Keratinocyte (primary cell): ENCODE data around the gene HHIPL1. TPM values are rescaled to one million over a fixed set of nuclear protein-coding genes. Genes with fewer than 3 reads are reported as not detected.
"Not testable (repeated sequence)": the region's sequence is repeated elsewhere in the genome, so short reads cannot be mapped to it uniquely, and the experiment has no call there.

Source experiments
- DNase-seq: peaks from one replicate; pipeline ENCODE4 v3.0.0-alpha.2; 2011; ENCODE audit warnings: low read depth, missing footprints, low spot score
- FAIRE-seq: peaks from 2 replicates; lab custom pipeline; 2011; peaks lifted over from hg19 to GRCh38; lab: Jason Lieb, UNC
- H2AFZ ChIP-seq: 2 replicates; pipeline ENCODE4 v1.6.0; 2012; ENCODE audit warnings: low read length, control low read depth, inconsistent platforms; ENCODE audit not compliant: control insufficient read depth
- H3K27ac ChIP-seq: 2 replicates; pipeline ENCODE4 v1.5.1; 2011; ENCODE audit warnings: low read length; ENCODE audit not compliant: control insufficient read depth, insufficient read depth
- H3K27me3 ChIP-seq: 3 replicates; pipeline ENCODE4 v1.6.0; 2011; ENCODE audit warnings: low read length; ENCODE audit not compliant: control insufficient read depth, insufficient read depth; ENCODE audit errors: extremely low read depth
- H3K36me3 ChIP-seq, 2 experiments: 2 replicates in 1 of 2; 3 replicates in 1 of 2; pipeline ENCODE4 v1.5.1; 2011; ENCODE audit warnings: low read length in 2 of 2, mild to moderate bottlenecking in 1 of 2; ENCODE audit not compliant: control insufficient read depth in 2 of 2, insufficient read depth in 2 of 2; ENCODE audit errors: extremely low read depth in 1 of 2
- H3K4me1 ChIP-seq: 3 replicates; pipeline ENCODE4 v1.5.1; 2011; ENCODE audit warnings: low read length; ENCODE audit not compliant: control insufficient read depth, insufficient read depth; ENCODE audit errors: extremely low read depth
- H3K4me2 ChIP-seq: 3 replicates; pipeline ENCODE4 v1.6.0; 2011; ENCODE audit warnings: low read depth, low read length; ENCODE audit not compliant: control insufficient read depth, insufficient read depth; ENCODE audit errors: extremely low read depth
- H3K4me3 ChIP-seq, 3 experiments: fragments of 200-600 bp in 1 of 3; sonication (generic) in 1 of 3; 2 replicates in 2 of 3; 3 replicates in 1 of 3; pipeline ENCODE4 v1.5.1; 2011 to 2016; ENCODE audit warnings: low read length in 3 of 3, mild to moderate bottlenecking in 3 of 3, control low read depth in 2 of 3, inconsistent platforms in 1 of 3, low read depth in 1 of 3, mixed read lengths in 1 of 3, mixed run types in 1 of 3, moderate library complexity in 1 of 3; ENCODE audit not compliant: control insufficient read depth in 2 of 3, insufficient read depth in 2 of 3; ENCODE audit errors: extremely low read depth in 1 of 3
- H3K79me2 ChIP-seq: 2 replicates; pipeline ENCODE4 v1.6.0; 2012; ENCODE audit warnings: low read length; ENCODE audit not compliant: control insufficient read depth, insufficient read depth
- H3K9ac ChIP-seq: 3 replicates; pipeline ENCODE4 v1.6.0; 2011; ENCODE audit warnings: low read length; ENCODE audit not compliant: control insufficient read depth, insufficient read depth; ENCODE audit errors: extremely low read depth
- H3K9me1 ChIP-seq: 3 replicates; pipeline ENCODE4 v1.6.0; 2011; ENCODE audit warnings: low read length; ENCODE audit not compliant: control insufficient read depth, insufficient read depth; ENCODE audit errors: extremely low read depth
- H3K9me3 ChIP-seq: 2 replicates; pipeline ENCODE4 v1.5.1; 2012; ENCODE audit warnings: low read depth, low read length; ENCODE audit not compliant: control insufficient read depth
- H4K20me1 ChIP-seq: 3 replicates; pipeline ENCODE4 v1.6.0; 2011; ENCODE audit warnings: low read length; ENCODE audit not compliant: control insufficient read depth, insufficient read depth; ENCODE audit errors: extremely low read depth
- CTCF ChIP-seq, 3 experiments: IDR thresholded peaks in 1 of 3; conservative IDR thresholded peaks in 1 of 3; optimal IDR thresholded peaks in 1 of 3; 2 replicates in 2 of 3; 3 replicates in 1 of 3; pipeline versions ENCODE3 to v1.5.1; 2011; ENCODE audit warnings: low read length in 3 of 3, mild to moderate bottlenecking in 3 of 3, moderate library complexity in 2 of 3, control low read depth in 1 of 3, inconsistent platforms in 1 of 3; ENCODE audit not compliant: insufficient read depth in 2 of 3; ENCODE audit errors: extremely low read depth in 1 of 3
- EZH2 ChIP-seq: IDR thresholded peaks from one replicate; pipeline ENCODE4 v1.6.1; 2012; ENCODE audit warnings: inconsistent platforms, mild to moderate bottlenecking, low read length, moderate library complexity
- dilution Hi-C: fragments of 300-500 bp; cut with MboI; formaldehyde crosslinking; loops from one replicate; pipeline ENCODE4 v1.7.0; 2020; ENCODE audit warnings: low sequenced_read_pairs; ENCODE audit not compliant: extremely low pct_ligation_motif_present
- polyA plus RNA-seq, 5 experiments: library from polyadenylated mRNA; depleted of rRNA in 3 of 5; stranded (reverse) in 3 of 5; stranded (forward) in 1 of 5; unstranded in 1 of 5; fragments of >200 nt; gene quantifications; 1 replicate in 1 of 5; 2 replicates in 3 of 5; 3 replicates in 1 of 5; pipeline versions ENCODE4 v1.2.1 to v1.2.3, GENCODE V29; 2011 to 2012; ENCODE audit warnings: missing spikeins in 2 of 5, low read depth in 1 of 5, low replicate concordance in 1 of 5

HHIPL1 gene
- polyA plus RNA-seq, 1 donor (not counting 4 experiments of a cell fraction or from before 2014, with no cell fraction given): 0.08 TPM

GRCh38 chr14:99637624-99638023 is 7.3 kb upstream of the HHIPL1 start:
- no peak overlapping the region for H2AFZ ChIP-seq
- TF ChIP-seq CTCF (optimal IDR thresholded peaks at IDR 0.05 in 1 of 3, IDR thresholded peaks at IDR 0.05 in 1 of 3, conservative IDR thresholded peaks at IDR 0.05 in 1 of 3; ENCODE audit: extremely low read depth in 1 of 3, insufficient read depth in 2 of 3, low read length in 3 of 3): no peak
- TF ChIP-seq EZH2: no peak
- FAIRE-seq (no peak), DNase-seq (no peak)
- H3K4me3 ChIP-seq: no peak overlapping the region
- no peak overlapping the region for H3K27ac ChIP-seq
- no peaks in the 10 kb centered on the region for H4K20me1 ChIP-seq
- no peaks in the 10 kb centered on the region for H3K79me2 ChIP-seq
- H3K9me3 ChIP-seq: no peaks in the 10 kb centered on the region
- H3K9ac ChIP-seq: no peak overlapping the region
- H3K36me3 ChIP-seq: no peaks in the 10 kb centered on the region
- H3K4me2 ChIP-seq: no peak overlapping the region
- dilution Hi-C loops: no loop called here
- no peaks in the 10 kb centered on the region for H3K9me1 ChIP-seq
- H3K27me3 ChIP-seq: peaks cover 6% of the 10 kb centered on the region
- H3K4me1 ChIP-seq: no peaks in the 10 kb centered on the region

GRCh38 chr14:99642771-99643170 is 2.2 kb upstream of the HHIPL1 start:
- H3K79me2 ChIP-seq, DNase-seq, H3K36me3 ChIP-seq, FAIRE-seq, dilution Hi-C loops, H4K20me1 ChIP-seq, H3K4me3 ChIP-seq, H3K4me1 ChIP-seq, H2AFZ ChIP-seq, H3K9ac ChIP-seq, H3K27ac ChIP-seq, H3K9me3 ChIP-seq, H3K9me1 ChIP-seq, H3K4me2 ChIP-seq: not testable (repeated sequence)
- H3K27me3 ChIP-seq: peaks cover 27% of the 10 kb centered on the region

- TF ChIP-seq CTCF (optimal IDR thresholded peaks at IDR 0.05 in 1 of 3, IDR thresholded peaks at IDR 0.05 in 1 of 3, conservative IDR thresholded peaks at IDR 0.05 in 1 of 3; ENCODE audit: extremely low read depth in 1 of 3, insufficient read depth in 2 of 3, low read length in 3 of 3): no peak
- TF ChIP-seq EZH2: no peak
- no peak for DNase-seq
- no peaks in the 10 kb centered on the region for H4K20me1 ChIP-seq
- FAIRE-seq: no peak
- no peak overlapping the region for H3K9ac ChIP-seq
- H3K9me3 ChIP-seq: no peaks in the 10 kb centered on the region
- H3K27me3 ChIP-seq: peaks cover 27% of the 10 kb centered on the region
- no peaks in the 10 kb centered on the region for H3K9me1 ChIP-seq
- no peaks in the 10 kb centered on the region for H3K4me1 ChIP-seq
- H3K4me2 ChIP-seq: no peak overlapping the region
- dilution Hi-C loops: no loop called here
- H3K27ac ChIP-seq: no peak overlapping the region
- H3K79me2 ChIP-seq: no peaks in the 10 kb centered on the region
- H2AFZ ChIP-seq: no peak overlapping the region
- no peaks in the 10 kb centered on the region for H3K36me3 ChIP-seq
- no peak overlapping the region for H3K4me3 ChIP-seq
Measured at GRCh38 chr14:99643343-99643742, 1.6 kb upstream of the HHIPL1 start.
